Panc1 (cell line): Measurements from ENCODE around the gene CD4.

Experiments used
- CTCF ChIP-seq: fragments of 450-650 bp; IDR thresholded peaks from 2 replicates; pipeline ENCODE4 v1.5.1; 2017; ENCODE audit warnings: mild to moderate bottlenecking
- REST ChIP-seq, 2 experiments: IDR thresholded peaks; 2 replicates each; pipeline ENCODE4 v1.6.1; 2011 to 2012; ENCODE audit warnings: low read depth in 2 of 2, control low read depth in 1 of 2, low read length in 1 of 2, mild to moderate bottlenecking in 1 of 2, moderate library complexity in 1 of 2; ENCODE audit not compliant: insufficient read depth in 1 of 2

- TF ChIP-seq REST (IDR thresholded peaks at IDR 0.05; ENCODE audit: insufficient read depth in 1 of 2, low read depth in 2 of 2, low read length in 1 of 2) (no peak), CTCF (0 out of 2 replicates have a peak, but pooled peaks have one; percentile 7)
Observed at GRCh38 chr12:6829536-6830220, 40.4 kb downstream of the CD4 start.
